Stimulated activated naive CD8-positive, alpha-beta T cell treated with anti-CD3 and anti-CD28 coated beads, Interleukin-15, Interleukin-2, amounts not matched to agents 100 ng/mL and 50 ng/mL, for 24 hours (primary cell): ENCODE data around the gene DOCK1.
"Not testable (repeated sequence)": the region's sequence is repeated elsewhere in the genome, so short reads cannot be mapped to it uniquely, and the experiment has no call there.

Experiments used
- H3K27ac Mint-ChIP-seq: one replicate; pipeline ENCODE4 v1.8.0; 2021; ENCODE audit warnings: mild to moderate bottlenecking, mixed read lengths
- H3K27me3 Mint-ChIP-seq: one replicate; pipeline ENCODE4 v1.8.0; 2021; ENCODE audit warnings: mixed read lengths
- H3K36me3 Mint-ChIP-seq: one replicate; pipeline ENCODE4 v1.8.0; 2021; ENCODE audit warnings: low read depth, mixed read lengths
- H3K4me1 Mint-ChIP-seq: one replicate; pipeline ENCODE4 v1.8.0; 2021; ENCODE audit warnings: low read depth, mixed read lengths
- H3K4me3 Mint-ChIP-seq: one replicate; pipeline ENCODE4 v1.8.0; 2021; ENCODE audit warnings: mild to moderate bottlenecking, mixed read lengths
- H3K9me3 Mint-ChIP-seq: one replicate; pipeline ENCODE4 v1.8.0; 2021; ENCODE audit warnings: mixed read lengths

DOCK1 gene

GRCh38 chr10:126892226-126893175, 12.7 kb upstream of the DOCK1 start:
- H3K27me3 Mint-ChIP-seq = no peaks in the 10 kb centered on the region
- H3K36me3 Mint-ChIP-seq = no peaks in the 10 kb centered on the region
- H3K27ac Mint-ChIP-seq = no peak overlapping the region
- H3K4me3 Mint-ChIP-seq = no peak overlapping the region
- peaks cover 5% of the 10 kb centered on the region for H3K9me3 Mint-ChIP-seq
- no peaks in the 10 kb centered on the region for H3K4me1 Mint-ChIP-seq

DNA sequence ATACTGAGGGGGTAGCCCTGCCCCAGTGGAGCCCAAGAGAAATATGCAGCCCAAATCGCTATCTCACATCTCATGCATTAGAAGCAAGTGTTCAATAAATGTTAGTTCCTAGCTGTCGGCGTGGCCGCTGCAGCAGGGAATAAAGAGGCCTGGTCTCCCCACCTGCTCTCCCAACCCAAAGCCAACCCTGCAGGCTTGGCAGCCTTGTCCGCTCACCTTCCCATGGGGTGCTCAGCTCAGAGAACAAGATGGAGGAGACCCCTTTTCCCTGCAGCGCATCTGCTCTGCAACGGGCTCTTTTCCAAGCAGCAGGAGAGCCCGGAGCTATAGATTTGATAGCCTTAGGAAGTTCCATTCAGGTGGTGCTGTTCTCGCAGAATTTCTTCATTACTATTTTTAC, 12.0 kb upstream of the DOCK1 start:
- Mint-ChIP-seq H3K27me3 (no peaks in the 10 kb centered on the region), H3K27ac (no peak overlapping the region), H3K4me1 (no peaks in the 10 kb centered on the region), H3K36me3 (no peaks in the 10 kb centered on the region), H3K9me3 (peaks cover 9% of the 10 kb centered on the region), H3K4me3 (no peak overlapping the region)

DNA sequence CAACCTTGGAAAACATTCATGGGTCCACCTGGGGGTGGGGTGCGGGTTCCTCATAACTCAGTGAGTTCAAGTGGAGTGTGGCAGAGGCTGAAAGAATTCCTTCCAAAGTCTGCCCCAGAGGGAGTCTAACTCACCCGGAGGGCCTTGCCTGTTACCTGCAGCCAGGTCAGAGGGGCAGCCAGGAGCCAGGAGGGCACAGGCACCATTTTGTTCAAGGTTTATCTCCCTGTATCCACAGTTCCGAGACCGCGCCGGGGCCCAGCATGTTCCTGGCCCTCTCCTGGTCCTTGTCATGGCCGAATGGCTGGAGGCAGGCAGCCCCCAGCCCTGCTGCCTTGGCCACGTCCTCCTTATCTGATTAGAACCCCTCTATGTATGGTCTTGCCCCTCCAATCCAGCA, 11.4 kb upstream of the DOCK1 start:
- H3K4me3 Mint-ChIP-seq = no peak overlapping the region
- H3K27me3 Mint-ChIP-seq = no peaks in the 10 kb centered on the region
- H3K27ac Mint-ChIP-seq = no peak overlapping the region
- no peaks in the 10 kb centered on the region for H3K4me1 Mint-ChIP-seq
- H3K9me3 Mint-ChIP-seq = peaks cover 13% of the 10 kb centered on the region
- H3K36me3 Mint-ChIP-seq = no peaks in the 10 kb centered on the region

- Mint-ChIP-seq H3K27me3 (no peaks in the 10 kb centered on the region), H3K4me1 (no peaks in the 10 kb centered on the region), H3K36me3 (no peaks in the 10 kb centered on the region), H3K9me3 (peaks cover 18% of the 10 kb centered on the region), H3K4me3 (no peak overlapping the region), H3K27ac (no peak overlapping the region)
Observed at GRCh38 chr10:126895214-126895781, 9.9 kb upstream of the DOCK1 start.

GRCh38 chr10:126898460-126898859, 6.8 kb upstream of the DOCK1 start:
- no peaks in the 10 kb centered on the region for H3K36me3 Mint-ChIP-seq
- no peak overlapping the region for H3K27ac Mint-ChIP-seq
- H3K4me1 Mint-ChIP-seq = no peaks in the 10 kb centered on the region
- no peak overlapping the region for H3K4me3 Mint-ChIP-seq
- peaks cover 9% of the 10 kb centered on the region for H3K27me3 Mint-ChIP-seq
- peaks cover 13% of the 10 kb centered on the region for H3K9me3 Mint-ChIP-seq

DNA sequence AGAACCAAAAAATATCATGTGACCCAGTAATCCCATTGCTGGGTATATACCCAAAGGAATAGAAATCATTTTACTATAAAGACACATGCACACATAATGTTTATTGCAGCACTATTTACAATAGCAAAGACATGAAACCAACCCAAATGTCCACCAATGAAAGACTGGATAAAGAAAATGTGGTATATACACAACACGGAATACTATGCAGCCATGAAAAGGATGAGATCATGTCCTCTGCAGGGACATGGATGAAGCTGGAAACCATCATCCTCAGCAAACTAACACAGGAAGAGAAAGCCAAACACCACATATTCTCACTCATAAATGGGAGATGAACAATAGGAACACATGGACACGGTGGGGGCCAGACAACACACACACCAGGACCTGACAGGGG, 5.7 kb upstream of the DOCK1 start:
- peaks cover 19% of the 10 kb centered on the region for H3K27me3 Mint-ChIP-seq
- not testable (repeated sequence) for H3K36me3 Mint-ChIP-seq, H3K4me3 Mint-ChIP-seq, H3K4me1 Mint-ChIP-seq, H3K27ac Mint-ChIP-seq
- H3K9me3 Mint-ChIP-seq = peaks cover 13% of the 10 kb centered on the region

DNA sequence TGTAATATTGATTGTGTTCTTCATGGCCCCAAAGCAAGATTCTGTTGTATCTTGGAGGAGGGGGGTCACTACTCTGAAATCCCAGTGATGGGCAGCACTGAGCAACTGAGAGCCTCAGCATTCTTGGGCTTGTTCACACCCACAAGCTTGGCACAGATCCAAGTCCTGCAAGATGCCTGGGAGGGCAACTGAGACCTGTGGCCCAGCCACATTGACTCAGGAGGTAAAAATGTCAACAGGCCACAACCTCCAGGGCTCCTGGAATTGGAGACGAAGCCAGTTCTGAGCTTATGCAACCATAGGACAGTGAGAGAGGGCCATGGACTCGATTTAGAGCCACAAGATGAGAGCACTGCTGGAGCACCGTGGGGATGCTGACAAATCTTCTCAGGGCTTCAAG, 3.1 kb upstream of the DOCK1 start:
- peaks cover 13% of the 10 kb centered on the region for H3K9me3 Mint-ChIP-seq
- H3K4me1 Mint-ChIP-seq = no peaks in the 10 kb centered on the region
- no peak overlapping the region for H3K4me3 Mint-ChIP-seq
- H3K36me3 Mint-ChIP-seq = no peaks in the 10 kb centered on the region
- peaks cover 31% of the 10 kb centered on the region for H3K27me3 Mint-ChIP-seq
- H3K27ac Mint-ChIP-seq = no peak overlapping the region

GRCh38 chr10:126903656-126904360, 1.4 kb upstream of the DOCK1 start:
- Mint-ChIP-seq H3K27ac (no peak overlapping the region), H3K27me3 (peaks cover 35% of the 10 kb centered on the region), H3K36me3 (no peaks in the 10 kb centered on the region), H3K4me1 (no peaks in the 10 kb centered on the region), H3K9me3 (peaks cover 5% of the 10 kb centered on the region), H3K4me3 (no peak overlapping the region)

DNA sequence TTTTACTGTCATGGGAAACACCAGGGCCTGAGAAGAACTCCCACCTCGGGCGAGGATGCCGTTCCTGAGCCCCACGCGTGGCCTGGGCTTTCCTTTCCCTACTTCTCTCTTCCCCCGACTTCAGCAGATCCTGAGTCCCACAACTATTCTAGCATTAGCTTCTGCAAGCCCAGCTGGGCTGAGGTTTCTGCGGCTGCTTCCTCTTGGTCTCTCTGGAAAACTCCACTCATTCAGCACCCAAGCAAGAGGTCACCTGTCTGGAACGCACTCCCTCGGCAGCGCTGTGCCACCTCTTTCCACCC, 761 bp upstream of the DOCK1 start:
- no peaks in the 10 kb centered on the region for H3K36me3 Mint-ChIP-seq
- peaks cover 3% of the 10 kb centered on the region for H3K9me3 Mint-ChIP-seq
- no peaks in the 10 kb centered on the region for H3K4me1 Mint-ChIP-seq
- H3K4me3 Mint-ChIP-seq = no peak overlapping the region
- peaks cover 36% of the 10 kb centered on the region for H3K27me3 Mint-ChIP-seq
- H3K27ac Mint-ChIP-seq = no peak overlapping the region

- Mint-ChIP-seq H3K4me1 (no peaks in the 10 kb centered on the region), H3K27ac (no peak overlapping the region), H3K36me3 (no peaks in the 10 kb centered on the region), H3K4me3 (peak overlapping the region; percentile 35), H3K27me3 (peaks cover 36% of the 10 kb centered on the region), H3K9me3 (no peaks in the 10 kb centered on the region)
Observed at GRCh38 chr10:126905776-126906703, 812 bp downstream of the DOCK1 start.

DNA sequence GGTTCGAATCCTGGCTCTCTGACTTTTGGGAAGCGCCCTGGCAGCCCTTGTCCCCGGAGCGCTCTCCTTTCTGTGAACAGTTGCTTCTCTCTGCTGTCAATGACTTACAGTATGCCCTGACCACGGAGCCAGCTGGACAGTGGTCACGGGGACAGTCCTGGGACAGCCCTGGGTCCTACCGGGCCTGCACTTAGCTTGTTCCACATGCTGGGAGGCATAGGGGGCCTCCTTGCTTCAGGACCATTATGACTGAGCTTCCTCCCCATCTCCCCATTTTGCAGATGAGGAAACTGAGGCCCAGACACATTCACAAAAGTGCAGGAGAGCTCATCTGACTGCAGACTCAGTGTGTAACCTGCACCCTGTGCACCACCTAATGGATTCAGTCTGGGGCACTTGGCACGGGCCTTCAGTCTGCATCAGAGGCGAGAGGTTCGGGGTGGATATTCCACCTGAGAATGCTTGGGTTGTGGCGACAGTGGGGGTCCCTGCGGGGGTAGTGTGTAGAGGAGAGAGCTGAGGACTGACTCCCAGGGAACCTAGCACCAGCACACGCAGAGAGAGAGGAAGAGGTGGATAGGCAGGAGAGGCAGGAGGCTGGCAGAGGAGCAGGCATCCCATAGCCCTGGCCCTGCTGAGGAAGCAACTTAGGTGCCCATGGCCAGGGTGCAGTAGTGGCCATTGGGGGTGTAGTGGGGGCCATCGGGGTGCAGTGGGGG, 1.6 kb downstream of the DOCK1 start:
- no peak overlapping the region for H3K27ac Mint-ChIP-seq
- no peaks in the 10 kb centered on the region for H3K4me1 Mint-ChIP-seq
- H3K4me3 Mint-ChIP-seq = peak overlapping the region; percentile 35
- H3K36me3 Mint-ChIP-seq = no peaks in the 10 kb centered on the region
- H3K27me3 Mint-ChIP-seq = peaks cover 33% of the 10 kb centered on the region
- no peaks in the 10 kb centered on the region for H3K9me3 Mint-ChIP-seq

DNA sequence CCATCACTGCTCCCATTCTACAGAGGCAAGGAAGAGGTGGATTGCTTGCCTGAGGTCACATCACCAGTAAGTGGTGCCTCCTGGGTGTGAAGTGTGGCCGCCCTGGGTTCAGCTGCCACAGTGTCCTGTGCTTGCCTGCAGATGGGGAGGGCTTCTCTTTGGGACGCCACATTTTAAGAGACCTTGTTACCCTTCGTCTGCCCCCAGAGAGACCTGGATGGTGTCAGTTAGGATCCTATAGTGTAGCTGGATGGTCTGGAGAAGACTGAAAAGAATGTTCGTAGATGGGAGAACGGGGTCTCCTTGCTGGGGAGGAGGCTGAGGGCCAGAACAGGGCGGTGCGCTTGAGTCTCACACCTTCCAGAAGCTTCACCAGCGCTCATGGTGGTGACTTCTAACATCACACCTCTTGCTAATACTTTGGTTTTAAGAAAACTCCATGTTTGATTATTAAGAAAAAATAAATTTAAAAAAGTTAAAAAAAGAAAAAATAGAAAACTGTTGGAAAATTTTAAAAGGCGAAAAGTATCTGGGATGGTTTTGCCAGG, 2.3 kb downstream of the DOCK1 start:
- H3K36me3 Mint-ChIP-seq = no peaks in the 10 kb centered on the region
- H3K27ac Mint-ChIP-seq = no peak overlapping the region
- peaks cover 33% of the 10 kb centered on the region for H3K27me3 Mint-ChIP-seq
- H3K4me1 Mint-ChIP-seq = no peaks in the 10 kb centered on the region
- H3K4me3 Mint-ChIP-seq = no peak overlapping the region
- H3K9me3 Mint-ChIP-seq = no peaks in the 10 kb centered on the region

DNA sequence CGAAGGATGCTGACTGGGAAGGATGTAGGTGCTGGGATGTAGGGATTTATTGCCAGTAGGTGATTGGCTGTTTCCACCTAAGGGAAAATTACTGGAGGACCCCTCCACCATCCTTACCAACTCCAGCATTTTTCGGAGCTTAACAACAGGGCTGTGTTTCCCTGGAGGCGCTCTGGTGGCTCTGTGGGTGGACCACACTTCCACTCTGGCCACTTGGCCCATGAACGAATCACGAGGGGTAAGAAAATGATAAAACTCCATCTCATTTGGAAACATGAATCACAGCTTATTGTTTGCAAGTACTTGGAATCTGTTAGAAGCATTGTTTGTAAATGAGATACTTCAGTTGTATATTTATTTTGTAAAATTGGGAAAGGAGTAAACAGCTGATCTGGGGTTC, 3.0 kb downstream of the DOCK1 start:
- Mint-ChIP-seq H3K4me3 (no peak overlapping the region), H3K27me3 (peaks cover 30% of the 10 kb centered on the region), H3K4me1 (no peaks in the 10 kb centered on the region), H3K9me3 (no peaks in the 10 kb centered on the region), H3K36me3 (no peaks in the 10 kb centered on the region), H3K27ac (no peak overlapping the region)

DNA sequence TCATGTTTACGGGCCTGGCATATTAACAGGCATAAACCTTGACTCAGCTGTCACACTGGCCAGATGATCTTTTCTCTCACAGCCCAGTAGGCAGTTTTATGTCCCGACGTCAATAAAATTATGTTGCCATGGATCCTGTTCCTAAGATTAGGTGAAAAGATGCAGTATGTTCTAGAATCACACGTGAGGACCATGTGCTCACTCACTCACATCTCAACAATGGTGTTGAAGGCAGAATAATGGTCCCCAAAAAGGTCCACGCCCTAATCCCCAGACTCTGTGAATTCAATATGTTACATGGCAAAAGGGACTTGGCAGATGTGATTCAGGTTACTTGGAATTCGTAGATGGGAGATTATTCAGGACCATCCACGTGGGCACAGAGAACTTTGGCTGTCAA, 3.5 kb downstream of the DOCK1 start:
- H3K27ac Mint-ChIP-seq = no peak overlapping the region
- peaks cover 25% of the 10 kb centered on the region for H3K27me3 Mint-ChIP-seq
- no peak overlapping the region for H3K4me3 Mint-ChIP-seq
- H3K4me1 Mint-ChIP-seq = no peaks in the 10 kb centered on the region
- no peaks in the 10 kb centered on the region for H3K36me3 Mint-ChIP-seq
- H3K9me3 Mint-ChIP-seq = no peaks in the 10 kb centered on the region
